ENCODE results near the gene GANAB.
A peak's percentile ranks its signal among the peaks of the same experiment; 100 is the strongest.
"Not testable (repeated sequence)": the region's sequence is repeated elsewhere in the genome, so short reads cannot be mapped to it uniquely, and the experiment has no call there.

GANAB gene

DNA sequence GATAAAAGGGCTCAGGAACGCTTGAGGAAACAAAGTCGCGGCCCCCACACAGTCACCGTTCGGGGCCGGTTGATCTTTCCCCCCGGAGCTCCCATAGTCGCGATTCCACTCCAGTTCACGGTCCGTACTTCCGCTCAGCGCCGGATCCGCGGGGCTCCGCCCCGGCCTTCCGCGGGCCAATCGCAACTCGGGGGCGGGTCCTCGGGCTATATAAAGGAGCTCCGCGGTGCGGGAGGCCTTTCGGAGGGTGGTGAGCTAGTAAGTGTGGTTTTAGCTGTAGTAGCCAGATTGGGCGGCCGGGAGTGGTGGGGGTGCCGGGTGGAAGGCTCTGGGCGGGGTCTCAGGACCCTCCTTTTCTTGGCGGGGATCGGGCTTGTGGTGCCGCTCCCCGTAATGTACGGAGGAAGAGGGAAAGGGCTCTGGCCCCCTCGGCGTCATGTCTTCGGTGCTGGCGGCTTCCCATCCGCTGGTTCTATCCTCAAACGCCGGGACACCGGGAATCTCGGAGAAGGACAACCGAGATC is 18.7 kb upstream of the GANAB start, which contains the start of the genes C11orf98 and CSKMT:
Gene C11orf98 (minus strand): TSS at position 136 of the 524 bp plus-strand sequence. CDS start 41 bp downstream, at position 95.
Gene CSKMT (plus strand): TSS at position 238 of the 524 bp plus-strand sequence. CDS start 568 bp downstream, outside the sequence.
- Mint-ChIP-seq H3K27ac (peak within 1 kb of the TSS; percentile 96 to 99 (median 99)), H3K4me3 (peak within 1 kb of the TSS; percentile 96 to 99 (median 99)), H3K36me3 (ENCODE audit: low read depth) (peaks cover 17% of the 10 kb centered on the region), H3K27me3 (ENCODE audit: low read depth) (no peaks in the 10 kb centered on the region), H3K4me1 (peaks cover 18% of the 10 kb centered on the region), H3K9me3 (no peaks in the 10 kb centered on the region)
- TF ChIP-seq, protein P1, sequence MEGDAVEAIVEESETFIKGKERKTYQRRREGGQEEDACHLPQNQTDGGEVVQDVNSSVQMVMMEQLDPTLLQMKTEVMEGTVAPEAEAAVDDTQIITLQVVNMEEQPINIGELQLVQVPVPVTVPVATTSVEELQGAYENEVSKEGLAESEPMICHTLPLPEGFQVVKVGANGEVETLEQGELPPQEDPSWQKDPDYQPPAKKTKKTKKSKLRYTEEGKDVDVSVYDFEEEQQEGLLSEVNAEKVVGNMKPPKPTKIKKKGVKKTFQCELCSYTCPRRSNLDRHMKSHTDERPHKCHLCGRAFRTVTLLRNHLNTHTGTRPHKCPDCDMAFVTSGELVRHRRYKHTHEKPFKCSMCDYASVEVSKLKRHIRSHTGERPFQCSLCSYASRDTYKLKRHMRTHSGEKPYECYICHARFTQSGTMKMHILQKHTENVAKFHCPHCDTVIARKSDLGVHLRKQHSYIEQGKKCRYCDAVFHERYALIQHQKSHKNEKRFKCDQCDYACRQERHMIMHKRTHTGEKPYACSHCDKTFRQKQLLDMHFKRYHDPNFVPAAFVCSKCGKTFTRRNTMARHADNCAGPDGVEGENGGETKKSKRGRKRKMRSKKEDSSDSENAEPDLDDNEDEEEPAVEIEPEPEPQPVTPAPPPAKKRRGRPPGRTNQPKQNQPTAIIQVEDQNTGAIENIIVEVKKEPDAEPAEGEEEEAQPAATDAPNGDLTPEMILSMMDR (IDR thresholded peaks at IDR 0.05; ENCODE audit: unreplicated experiment in 3 of 3): no peak

GRCh38 chr11:62664405-62665074 is 18.1 kb upstream of the GANAB start:
- no peaks in the 10 kb centered on the region for H3K27me3 Mint-ChIP-seq (ENCODE audit: low read depth)
- H3K4me3 Mint-ChIP-seq: peak overlapping the region; percentile 96 to 99 (median 99)
- TF ChIP-seq, protein P1 (IDR thresholded peaks at IDR 0.05; ENCODE audit: unreplicated experiment in 3 of 3): no peak
- peaks cover 16% of the 10 kb centered on the region for H3K4me1 Mint-ChIP-seq
- H3K9me3 Mint-ChIP-seq: no peaks in the 10 kb centered on the region
- peak overlapping the region; percentile 96 to 99 (median 99) for H3K27ac Mint-ChIP-seq
- peaks cover 17% of the 10 kb centered on the region for H3K36me3 Mint-ChIP-seq (ENCODE audit: low read depth)

DNA sequence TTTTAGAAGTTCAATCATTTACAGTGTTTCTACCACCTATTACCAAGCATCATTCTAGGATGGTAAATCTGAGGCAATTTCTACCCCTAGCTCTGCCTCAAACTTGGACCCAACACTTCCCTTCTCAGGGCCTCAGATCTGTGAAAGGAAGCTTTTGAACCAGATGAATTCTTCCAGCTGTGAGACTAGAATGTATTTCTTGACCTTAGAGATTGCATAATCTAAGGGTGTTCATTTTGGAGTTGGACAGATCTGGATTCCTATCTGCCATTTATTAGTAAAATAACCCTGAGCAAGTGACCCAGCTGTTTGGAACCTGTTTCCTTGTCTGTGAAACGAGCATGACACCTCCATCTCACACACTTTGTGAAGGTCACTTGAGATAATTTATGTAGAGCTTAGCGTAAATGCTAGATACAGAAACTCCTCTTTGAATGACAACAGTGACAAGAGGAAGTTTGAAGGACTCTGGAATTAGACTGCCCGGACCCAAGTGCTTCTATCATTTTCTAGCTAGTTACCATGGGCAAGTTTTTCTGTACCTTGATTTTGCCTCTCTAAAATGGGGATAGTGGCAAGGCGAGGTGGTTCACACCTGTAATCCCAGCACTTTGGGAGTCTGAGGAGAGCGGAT is 10.5 kb upstream of the GANAB start:
- TF ChIP-seq, protein P1 (IDR thresholded peaks at IDR 0.05; ENCODE audit: unreplicated experiment in 3 of 3): no peak
- Mint-ChIP-seq H3K27me3 (ENCODE audit: low read depth) (no peaks in the 10 kb centered on the region), H3K27ac (peak overlapping the region; percentile 76 to 81 (median 78)), H3K9me3 (no peaks in the 10 kb centered on the region), H3K4me1 (peaks cover 17% of the 10 kb centered on the region), H3K4me3 (peak overlapping the region; percentile 13 to 65 (median 31)), H3K36me3 (ENCODE audit: low read depth) (no peaks in the 10 kb centered on the region)

- TF ChIP-seq, protein P1 (IDR thresholded peaks at IDR 0.05; ENCODE audit: unreplicated experiment in 3 of 3): no peak
- Mint-ChIP-seq H3K27me3 (ENCODE audit: low read depth) (no peaks in the 10 kb centered on the region), H3K4me3 (peak overlapping the region; percentile 54 to 69 (median 59)), H3K27ac (peak overlapping the region; percentile 58 to 78 (median 59)), H3K4me1 (peaks cover 17% of the 10 kb centered on the region), H3K36me3 (ENCODE audit: low read depth) (peaks cover 4% of the 10 kb centered on the region), H3K9me3 (no peaks in the 10 kb centered on the region)
Measured at GRCh38 chr11:62654297-62654696, 7.9 kb upstream of the GANAB start.

DNA sequence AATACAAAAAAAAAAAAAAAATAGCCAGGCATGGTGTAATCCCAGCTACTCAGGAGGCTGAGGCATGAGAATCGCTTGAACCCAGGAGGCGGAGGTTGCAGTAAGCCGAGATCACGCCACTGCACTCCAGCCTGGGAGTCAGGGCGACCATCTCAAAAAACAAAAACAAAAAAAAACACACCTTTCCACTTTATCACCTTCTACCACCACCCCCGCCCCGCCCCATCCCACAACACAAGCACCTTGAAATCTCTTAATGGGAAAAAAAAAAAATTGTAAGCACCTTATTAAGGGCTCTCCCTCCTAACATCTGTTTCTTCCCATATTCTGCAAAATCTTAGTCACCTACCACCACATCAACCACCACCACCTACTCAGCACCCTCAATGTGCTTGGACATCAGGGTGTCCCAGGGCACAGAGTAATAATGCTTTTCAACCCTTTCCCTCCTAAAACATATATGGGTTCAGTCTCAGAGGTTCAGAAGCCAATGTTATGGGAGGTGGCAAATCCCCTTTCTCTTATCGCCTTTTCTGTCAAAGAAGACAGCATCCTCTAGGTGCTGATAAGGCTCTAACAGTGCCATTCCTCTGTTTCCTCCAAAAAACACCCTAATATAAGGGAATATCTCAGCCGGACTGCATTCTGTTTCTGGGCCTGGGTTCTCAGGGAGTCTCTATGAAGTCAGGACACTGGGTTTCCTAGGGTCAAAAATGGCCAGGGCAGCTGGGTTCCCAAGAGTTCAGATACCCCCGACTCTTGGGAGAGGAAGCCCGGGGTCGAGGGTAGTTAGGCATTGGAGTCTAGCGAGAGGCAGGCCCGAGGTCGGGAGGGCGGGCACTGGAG is 6.0 kb upstream of the GANAB start:
- no peaks in the 10 kb centered on the region for H3K27me3 Mint-ChIP-seq (ENCODE audit: low read depth)
- no peaks in the 10 kb centered on the region for H3K9me3 Mint-ChIP-seq
- H3K36me3 Mint-ChIP-seq (ENCODE audit: low read depth): peaks cover 4% of the 10 kb centered on the region
- peak overlapping the region; percentile 93 to 94 (median 94) for H3K4me3 Mint-ChIP-seq
- H3K4me1 Mint-ChIP-seq: peaks cover 17% of the 10 kb centered on the region
- TF ChIP-seq, protein P1 (IDR thresholded peaks at IDR 0.05; ENCODE audit: unreplicated experiment in 3 of 3): no peak
- H3K27ac Mint-ChIP-seq: peak overlapping the region; percentile 98 to 99 (median 98)

GRCh38 chr11:62650283-62650682 is 3.9 kb upstream of the GANAB start:
- H3K27ac Mint-ChIP-seq; H3K9me3 Mint-ChIP-seq; H3K4me3 Mint-ChIP-seq; H3K27me3 Mint-ChIP-seq (ENCODE audit: low read depth); H3K36me3 Mint-ChIP-seq (ENCODE audit: low read depth): not testable (repeated sequence)
- peaks cover 22% of the 10 kb centered on the region for H3K4me1 Mint-ChIP-seq

Data from nephron (organoid).